Breast epithelium (tissue), 3 donors: ENCODE results near the gene ZCCHC17.

ENCODE experiments used
- CTCF ChIP-seq, 3 donors: fragments of 450-650 bp; IDR thresholded peaks; one replicate each; pipeline ENCODE4 v1.5.1; 2016 to 2017; ENCODE audit warnings: antibody characterized with exemption in 3 of 3, mild to moderate bottlenecking in 3 of 3, moderate library complexity in 3 of 3
- POLR2A ChIP-seq: fragments of 450-650 bp; IDR thresholded peaks from one replicate; pipeline ENCODE4 v1.6.1; 2016; ENCODE audit warnings: antibody characterized with exemption, mild to moderate bottlenecking, moderate library complexity
- POLR2AphosphoS5 ChIP-seq, 3 donors: sonication (generic); formaldehyde crosslinking; IDR thresholded peaks; one replicate each; pipeline ENCODE4 v1.6.1; 2017; ENCODE audit warnings: antibody characterized with exemption in 3 of 3

- no peak for TF ChIP-seq CTCF (IDR thresholded peaks at IDR 0.05)
- TF ChIP-seq POLR2A, result no peak
- TF ChIP-seq POLR2AphosphoS5 (IDR thresholded peaks at IDR 0.05), result no peak
Observed at GRCh38 chr1:31263408-31263807, 33.4 kb upstream of the ZCCHC17 start.
